Ammon's horn (tissue), 1 donor: ENCODE measurements around the gene BCL11A.
A peak's percentile ranks its signal among the peaks of the same experiment; 100 is the strongest.
"Not testable (repeated sequence)": the region's sequence is repeated elsewhere in the genome, so short reads cannot be mapped to it uniquely, and the experiment has no call there.

Experiments used
- DNase-seq: peaks from one replicate; pipeline ENCODE4 v3.0.0-alpha.2; 2016; ENCODE audit warnings: low spot score

Gene BCL11A

DNA sequence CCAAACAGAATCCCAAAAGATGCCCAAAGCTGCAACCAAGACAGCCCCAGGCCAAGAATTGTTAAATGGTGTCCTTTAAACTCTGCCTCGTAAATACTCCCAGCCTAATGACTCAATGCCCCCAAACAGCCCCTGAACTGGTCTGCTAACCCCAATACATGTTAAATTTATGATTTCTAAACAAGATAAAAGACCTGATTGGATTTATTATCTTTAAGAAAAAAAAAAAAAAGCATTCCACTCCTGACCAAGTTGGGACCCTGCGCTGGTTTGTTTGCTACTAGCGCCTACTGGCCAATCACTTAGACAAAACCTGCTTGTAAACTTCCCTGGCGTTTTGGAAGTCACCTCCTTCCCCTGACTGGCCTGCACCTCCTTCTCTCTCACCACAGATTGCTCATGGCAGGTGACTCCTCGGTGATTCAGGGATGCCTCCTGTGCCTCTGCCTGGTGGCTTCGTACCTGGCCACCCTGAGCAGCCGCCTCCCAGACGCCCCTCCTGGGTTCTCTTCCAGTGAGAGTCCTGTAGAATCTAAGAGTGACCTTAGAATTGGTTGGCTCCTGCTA lies 121.3 kb downstream of the BCL11A start:
- no peak for DNase-seq

- no peak for DNase-seq
Measured at GRCh38 chr2:60429681-60430080, 123.8 kb downstream of the BCL11A start.

DNA sequence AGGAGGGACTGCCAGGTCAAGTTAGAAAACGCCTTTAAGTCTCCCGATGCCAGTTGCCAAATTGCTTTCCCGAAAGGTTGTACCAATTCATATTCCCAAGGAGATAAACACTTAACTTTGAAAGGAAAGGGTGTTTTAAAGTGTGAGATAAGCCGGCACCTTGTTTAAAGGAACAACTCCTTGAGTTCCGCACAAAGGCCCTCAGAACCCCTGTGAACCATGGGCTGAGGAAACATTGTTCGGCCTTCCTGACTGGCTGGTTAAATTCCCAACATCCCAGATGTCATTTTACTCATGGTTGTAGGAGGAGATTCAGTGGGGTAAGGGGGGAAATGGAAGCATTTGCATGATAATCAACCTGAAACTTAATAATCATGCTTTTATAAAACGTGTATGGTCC lies 126.6 kb downstream of the BCL11A start:
- DNase-seq = no peak

DNA sequence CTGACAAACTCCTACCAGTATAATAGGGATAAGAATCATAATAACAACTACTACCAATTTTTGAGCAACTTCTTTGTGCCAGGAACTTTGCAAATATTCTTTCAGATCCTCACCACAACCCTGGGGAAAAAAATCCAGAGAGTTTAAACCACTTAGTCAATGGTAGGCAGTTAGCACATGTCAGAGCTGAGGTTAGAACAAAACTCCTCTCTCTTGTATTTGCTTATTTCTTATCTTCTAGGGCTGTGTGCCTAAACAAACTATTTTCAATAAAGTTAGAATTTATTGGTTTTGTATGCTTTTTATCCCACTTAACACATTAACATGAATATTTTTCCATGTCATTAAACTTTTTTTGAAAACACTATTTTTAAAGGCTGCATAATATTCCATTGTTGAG lies 127.1 kb downstream of the BCL11A start:
- no peak for DNase-seq

DNA sequence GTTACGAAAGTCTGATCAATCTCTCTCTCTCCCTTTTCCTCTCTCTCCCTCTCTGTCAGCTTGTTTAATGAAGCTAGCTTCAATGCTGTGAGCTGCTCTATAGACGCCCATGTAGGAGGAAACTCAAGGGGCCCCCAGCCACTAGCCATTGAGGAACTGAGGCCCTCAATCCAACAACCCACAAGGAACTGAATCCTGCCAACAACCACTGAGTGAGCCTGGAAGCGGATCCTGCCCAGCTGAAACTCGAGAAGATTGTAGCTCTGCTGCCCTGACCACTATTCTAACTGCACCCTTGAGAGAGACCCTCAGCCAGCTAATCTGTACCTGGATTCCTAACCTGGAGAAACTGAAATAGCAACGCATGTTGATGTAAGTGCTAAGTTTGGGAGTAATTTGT lies 129.2 kb downstream of the BCL11A start:
- peak; percentile 30 for DNase-seq

GRCh38 chr2:60423505-60423904 lies 129.9 kb downstream of the BCL11A start:
- DNase-seq = no peak

DNA sequence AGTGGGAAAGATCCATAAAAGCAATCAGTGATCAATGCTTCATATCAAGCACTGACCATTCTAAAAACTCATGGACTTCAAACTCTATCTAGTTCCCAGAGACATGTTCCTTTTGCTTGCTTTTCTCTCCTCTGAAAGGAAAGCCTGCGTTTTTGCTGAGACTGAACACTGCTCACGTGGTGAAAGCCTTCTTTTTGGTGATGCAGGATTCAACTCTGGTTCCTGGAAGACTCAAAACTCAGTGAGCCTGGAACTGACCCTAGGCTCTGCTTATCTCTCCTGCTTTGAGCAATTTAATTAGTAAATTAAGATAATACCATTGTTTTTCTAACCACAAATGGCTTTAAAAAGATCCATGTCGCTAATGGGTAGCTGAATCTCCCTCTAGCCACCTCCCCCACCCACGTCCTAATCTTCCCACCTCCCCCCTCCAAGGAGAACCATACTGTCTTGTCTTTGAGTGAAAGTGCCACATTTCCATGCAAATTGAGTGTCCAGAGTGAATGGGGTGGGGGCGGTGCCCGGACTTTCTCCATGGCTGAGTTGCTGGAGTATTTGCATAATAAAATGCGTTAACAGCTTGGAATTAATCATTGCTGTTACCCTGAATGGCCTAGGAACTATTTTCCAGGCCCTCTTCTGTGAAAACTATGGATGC lies 130.5 kb downstream of the BCL11A start:
- no peak for DNase-seq

- not testable (repeated sequence) for DNase-seq
Measured at GRCh38 chr2:60417210-60417609, 136.2 kb downstream of the BCL11A start.

DNA sequence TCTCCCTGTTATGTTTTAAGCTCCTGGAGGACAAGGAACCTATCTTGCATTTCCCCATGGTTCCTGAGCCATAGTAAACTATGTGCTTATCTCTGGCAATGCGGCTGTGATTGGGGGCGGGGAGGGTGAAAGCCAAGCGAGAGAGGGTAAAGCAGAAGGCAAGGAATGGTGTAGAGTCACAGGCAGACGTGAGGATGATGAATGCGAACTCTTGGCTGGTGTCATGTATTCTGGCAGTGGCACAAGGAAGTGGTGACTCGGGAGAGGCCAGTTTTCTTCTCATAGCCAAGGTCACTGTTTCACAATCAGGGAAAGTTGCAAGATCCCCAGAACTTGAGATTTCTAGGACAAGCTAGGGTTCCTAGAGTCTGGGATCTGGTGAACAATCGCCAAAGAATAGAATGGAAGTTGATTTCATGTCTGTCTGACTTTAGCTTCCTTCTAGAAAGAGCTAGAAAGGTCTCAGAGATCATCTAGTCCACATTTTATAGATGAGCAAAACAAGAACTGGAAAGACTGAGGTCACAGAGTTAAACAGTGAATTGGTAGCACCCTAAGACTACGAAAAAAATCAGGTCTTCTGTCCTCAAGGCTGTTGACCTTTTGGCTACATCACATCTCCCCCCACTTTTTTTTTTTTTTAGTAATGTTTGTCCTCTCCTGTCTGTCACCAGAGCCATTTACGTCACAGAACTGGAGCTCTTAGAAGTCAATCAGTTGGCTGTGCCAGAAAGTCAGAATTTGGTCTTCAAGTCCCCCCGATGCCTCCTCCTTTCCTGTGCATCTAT lies 137.0 kb downstream of the BCL11A start:
- no peak for DNase-seq

GRCh38 chr2:60415814-60416213 lies 137.6 kb downstream of the BCL11A start:
- DNase-seq = no peak

- no peak for DNase-seq
Measured at GRCh38 chr2:60414495-60415138, 138.8 kb downstream of the BCL11A start.

DNA sequence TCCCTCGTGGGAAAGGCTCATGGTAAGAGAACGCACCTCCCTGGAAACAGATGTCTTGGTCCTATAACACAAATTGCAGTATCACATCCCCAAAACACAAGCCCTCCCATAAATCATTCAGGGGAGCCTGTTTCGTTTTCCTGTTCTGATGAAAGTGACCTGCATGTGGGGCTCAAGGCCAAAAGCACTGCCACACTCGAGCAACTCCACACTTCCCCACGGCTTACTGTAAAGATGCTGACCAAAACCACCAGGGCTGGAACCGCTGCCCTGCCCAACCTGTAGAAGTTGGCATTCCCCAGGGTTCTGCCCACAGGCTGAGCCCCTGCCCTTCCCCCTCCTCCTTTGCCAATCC lies 139.7 kb downstream of the BCL11A start:
- no peak for DNase-seq

DNA sequence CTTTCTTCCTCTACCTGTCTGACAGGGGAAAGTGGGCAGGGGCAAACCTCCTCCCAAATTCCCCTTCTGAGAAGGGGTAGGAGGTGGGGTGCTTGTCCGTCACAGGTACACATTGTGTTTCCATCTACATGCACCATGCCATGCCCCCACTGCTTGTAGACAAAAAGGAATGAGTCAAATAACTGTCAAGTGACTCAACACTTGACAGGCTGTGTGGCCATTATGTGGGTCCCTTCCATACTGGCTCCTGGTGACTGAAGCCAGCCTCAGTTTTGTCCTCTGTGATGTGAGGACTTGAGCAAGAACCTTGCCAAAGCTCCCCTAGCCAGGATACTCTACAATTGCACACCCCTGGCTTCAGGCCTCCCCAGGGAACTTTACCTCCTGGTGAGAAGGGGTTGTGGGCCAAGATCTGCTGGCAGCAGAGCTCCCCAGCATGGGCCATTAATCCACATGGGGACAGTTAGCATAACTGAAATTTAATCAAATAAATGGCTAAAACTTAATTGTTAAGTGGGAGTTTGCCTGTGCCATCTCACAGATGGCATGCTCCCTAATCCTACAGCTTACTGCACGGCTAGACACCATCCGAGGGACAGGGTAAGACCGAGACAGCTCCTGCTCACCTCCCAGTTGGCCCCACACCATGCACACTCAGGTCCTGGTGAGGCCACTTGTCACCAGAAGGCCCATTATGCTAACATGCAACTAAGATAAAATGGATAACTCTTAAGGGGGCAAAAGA lies 140.2 kb downstream of the BCL11A start:
- DNase-seq = no peak

- no peak for DNase-seq
Measured at GRCh38 chr2:60412620-60413019, 140.8 kb downstream of the BCL11A start.

- no peak for DNase-seq
Measured at GRCh38 chr2:60412027-60412426, 141.4 kb downstream of the BCL11A start.

DNA sequence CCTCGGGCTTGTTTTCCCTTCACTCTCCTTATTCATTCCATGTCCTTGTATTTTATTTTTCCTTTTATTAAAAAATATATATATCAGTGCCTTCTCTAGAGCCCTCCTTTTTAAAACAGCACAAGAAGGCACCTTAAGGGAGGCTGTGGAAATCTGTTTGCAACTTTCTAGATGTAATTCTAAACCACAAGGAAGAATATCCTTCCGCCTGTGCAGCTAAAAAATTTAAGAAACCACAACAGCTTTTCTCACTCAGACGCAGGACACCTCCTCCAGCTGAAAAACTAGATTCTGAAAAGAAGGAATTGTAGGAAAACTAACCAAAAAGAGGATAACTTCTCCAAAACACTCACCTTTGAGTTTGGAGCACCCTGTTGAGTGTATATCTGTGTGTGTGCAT lies 142.2 kb downstream of the BCL11A start:
- no peak for DNase-seq

DNA sequence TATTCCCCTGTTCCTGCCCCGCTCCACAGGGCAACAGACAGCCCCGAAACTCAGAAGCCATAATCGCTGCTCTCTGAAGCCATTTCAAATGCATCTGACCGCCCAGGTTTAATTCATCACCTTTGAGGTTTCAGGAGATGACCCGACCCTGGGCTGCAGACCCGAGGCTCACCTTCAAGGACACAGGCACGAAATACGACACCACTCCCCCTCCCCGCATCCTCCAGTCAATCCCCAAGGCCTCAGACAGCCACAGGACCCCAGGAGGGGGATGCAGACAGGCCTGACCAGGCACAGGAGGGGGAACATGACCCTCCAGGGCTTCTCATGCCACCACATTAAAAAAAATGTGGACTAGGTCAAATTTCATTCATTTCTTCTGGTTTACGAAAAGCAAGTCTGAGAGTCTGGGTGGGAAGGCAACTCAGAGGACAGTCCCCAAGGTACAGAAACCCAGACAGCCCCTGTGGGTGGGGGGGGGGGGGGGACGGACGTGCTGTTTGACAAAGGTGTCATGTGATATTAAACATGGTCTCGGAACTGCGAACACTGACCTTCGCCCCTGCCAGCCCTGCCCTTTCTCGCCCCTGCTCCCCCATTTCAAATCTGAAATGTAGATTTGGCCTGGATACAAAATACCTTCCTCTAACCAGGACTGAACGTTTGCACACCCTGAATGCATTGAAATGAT lies 142.9 kb downstream of the BCL11A start:
- DNase-seq = no peak

DNA sequence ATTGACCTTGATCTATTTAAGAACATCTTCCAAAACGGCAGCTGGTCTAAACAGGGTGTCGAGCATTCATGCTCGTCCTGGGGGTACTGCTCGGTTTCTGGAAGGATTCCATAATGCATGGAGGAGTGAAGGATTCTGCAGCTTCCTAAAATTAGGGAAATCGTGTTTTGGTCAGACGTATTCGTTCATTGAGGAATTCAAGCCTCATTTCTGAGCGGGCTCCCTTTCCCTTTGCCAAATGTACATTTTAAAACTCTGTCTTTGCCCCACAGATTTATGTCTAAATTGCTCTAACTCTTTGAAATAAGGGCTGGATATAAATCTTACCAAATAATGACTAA lies 144.0 kb downstream of the BCL11A start:
- DNase-seq = no peak

DNA sequence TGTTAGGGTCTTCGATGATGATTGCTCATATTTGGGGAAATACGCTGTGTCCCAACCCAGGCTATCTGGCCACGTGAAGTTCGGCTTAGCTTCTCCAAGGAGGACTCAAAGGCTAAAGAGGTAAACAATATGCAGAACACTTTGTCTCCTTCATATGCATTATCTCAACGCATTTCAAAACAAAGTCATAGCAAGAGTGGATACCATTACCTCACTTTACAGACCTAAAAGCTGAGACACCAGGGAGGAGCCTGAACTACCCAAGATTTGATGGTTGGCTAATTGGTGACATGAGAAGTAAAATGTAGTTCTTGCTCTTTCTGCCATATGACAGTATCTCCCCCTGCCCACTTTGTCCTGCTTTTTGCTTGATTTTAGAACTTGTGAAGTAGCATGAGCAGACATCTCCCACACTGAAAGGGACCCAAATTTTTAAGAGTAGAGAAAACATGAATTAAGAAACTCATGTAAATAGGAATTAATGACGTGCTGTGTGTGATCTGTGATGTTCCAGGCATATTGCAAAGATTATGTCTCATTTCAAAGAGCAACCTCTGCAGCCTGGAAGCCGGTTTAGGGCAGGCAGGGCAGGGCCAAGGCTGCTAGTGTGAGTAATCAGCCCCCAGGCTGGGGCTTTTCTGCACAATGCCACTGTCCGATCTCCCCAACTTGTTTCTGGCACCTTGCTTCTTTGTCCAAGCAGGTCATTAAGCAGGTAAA lies 144.5 kb downstream of the BCL11A start:
- DNase-seq = no peak

DNA sequence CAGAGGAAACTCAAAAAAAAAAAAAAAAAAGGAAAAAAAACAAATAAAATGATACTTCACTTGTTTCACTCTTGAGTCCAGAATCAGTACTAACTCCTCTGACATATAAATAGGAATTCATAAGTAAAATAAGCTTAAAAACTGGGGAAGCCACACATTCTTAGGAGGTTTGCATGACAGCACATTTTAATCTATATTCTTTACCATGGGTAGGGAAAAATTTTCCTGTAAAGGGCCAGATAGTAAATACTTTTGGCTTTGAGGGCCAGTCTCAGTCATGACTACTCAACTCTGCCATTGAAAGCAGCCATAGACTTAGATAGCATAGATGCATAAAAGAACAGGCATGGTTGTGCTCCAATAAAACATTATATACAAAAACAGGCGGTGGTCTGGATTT lies 145.2 kb downstream of the BCL11A start:
- DNase-seq = no peak

DNA sequence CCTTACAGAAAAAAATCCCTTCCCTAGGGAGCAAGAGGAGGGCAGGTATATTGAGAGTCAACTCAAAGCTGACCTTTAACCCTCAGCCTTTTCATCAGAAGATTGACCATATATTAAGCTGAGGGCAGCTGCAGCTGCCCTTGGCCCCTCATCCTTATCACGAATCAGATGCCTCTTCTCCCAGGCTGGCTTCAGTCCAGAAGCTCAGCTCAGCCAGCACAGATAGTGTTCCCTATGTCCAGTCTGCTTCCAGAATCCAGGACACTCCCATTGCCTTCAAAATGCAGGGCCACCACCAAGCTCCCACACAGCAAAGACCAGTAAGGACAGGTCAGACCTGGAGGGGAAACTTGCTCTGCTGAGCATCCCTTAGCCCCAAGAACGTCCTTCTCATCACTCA lies 146.1 kb downstream of the BCL11A start:
- DNase-seq = no peak
